Neural crest cell (in vitro differentiated cells): ENCODE measurements around the gene TUBA3D. TPM values are rescaled to one million over a fixed set of nuclear protein-coding genes. Genes with fewer than 3 reads are reported as not detected.
A peak's percentile ranks its signal among the peaks of the same experiment; 100 is the strongest.
"Not testable (repeated sequence)": the region's sequence is repeated elsewhere in the genome, so short reads cannot be mapped to it uniquely, and the experiment has no call there.

Source experiments
- DNase-seq: peaks from one replicate; pipeline ENCODE4 v3.0.0; 2021; ENCODE audit warnings: low read depth, mixed read lengths, low spot score
- H3K27ac Mint-ChIP-seq: one replicate; pipeline ENCODE4 v1.8.0; 2021; ENCODE audit warnings: mild to moderate bottlenecking, mixed read lengths; ENCODE audit not compliant: unreplicated experiment
- H3K27me3 Mint-ChIP-seq: 2 replicates; pipeline ENCODE4 v1.8.0; 2021; ENCODE audit warnings: low read depth, mild to moderate bottlenecking, mixed read lengths
- H3K36me3 Mint-ChIP-seq: 2 replicates; pipeline ENCODE4 v1.8.0; 2021; ENCODE audit warnings: low read depth, mild to moderate bottlenecking, mixed read lengths
- H3K4me1 Mint-ChIP-seq: 2 replicates; pipeline ENCODE4 v1.8.0; 2021; ENCODE audit warnings: mixed read lengths
- H3K4me3 Mint-ChIP-seq: one replicate; pipeline ENCODE4 v1.8.0; 2021; ENCODE audit warnings: mild to moderate bottlenecking, mixed read lengths
- H3K9me3 Mint-ChIP-seq: 2 replicates; pipeline ENCODE4 v1.8.0; 2021; ENCODE audit warnings: mixed read lengths
- CTCF ChIP-seq: fragments of 200-600 bp; sonication (generic); conservative IDR thresholded peaks from 2 replicates; pipeline ENCODE4 v1.5.0; 2021; ENCODE audit warnings: antibody characterized with exemption, mild to moderate bottlenecking
- total RNA-seq: library from RNA; stranded (reverse); gene quantifications from 2 replicates; pipeline ENCODE4 v1.2.1, GENCODE V29; 2021

Gene TUBA3D
- total RNA-seq, 1 donor from 2014 or later: not detected

- peaks cover 2% of the 10 kb centered on the region for H3K36me3 Mint-ChIP-seq
- no peaks in the 10 kb centered on the region for H3K9me3 Mint-ChIP-seq
- no peaks in the 10 kb centered on the region for H3K4me1 Mint-ChIP-seq
Observed at GRCh38 chr2:131516011-131516410, 40.1 kb downstream of the TUBA3D start.

GRCh38 chr2:131516621-131517020 is 40.7 kb downstream of the TUBA3D start:
- H3K4me1 Mint-ChIP-seq, DNase-seq, H3K4me3 Mint-ChIP-seq, H3K36me3 Mint-ChIP-seq, H3K9me3 Mint-ChIP-seq, H3K27me3 Mint-ChIP-seq, H3K27ac Mint-ChIP-seq: not testable (repeated sequence)
- peak; percentile 13 for TF ChIP-seq CTCF

More at GRCh38 chr2:131516011-131516410, 40.1 kb downstream of the TUBA3D start:
- H3K27ac Mint-ChIP-seq: no peak overlapping the region
- H3K4me3 Mint-ChIP-seq: no peak overlapping the region
- no peaks in the 10 kb centered on the region for H3K27me3 Mint-ChIP-seq
- no peak for DNase-seq
- TF ChIP-seq CTCF: no peak

- no peak for DNase-seq
- H3K4me3 Mint-ChIP-seq: no peak overlapping the region
- H3K9me3 Mint-ChIP-seq: no peaks in the 10 kb centered on the region
- no peak for TF ChIP-seq CTCF
- H3K27ac Mint-ChIP-seq: peak overlapping the region; percentile 35
- H3K27me3 Mint-ChIP-seq: no peaks in the 10 kb centered on the region
- H3K36me3 Mint-ChIP-seq: peaks cover 2% of the 10 kb centered on the region
- H3K4me1 Mint-ChIP-seq: no peaks in the 10 kb centered on the region
Observed at GRCh38 chr2:131517106-131517831, 41.4 kb downstream of the TUBA3D start.

- not testable (repeated sequence) for H3K36me3 Mint-ChIP-seq, H3K4me1 Mint-ChIP-seq, H3K27me3 Mint-ChIP-seq, H3K9me3 Mint-ChIP-seq, DNase-seq, H3K4me3 Mint-ChIP-seq, H3K27ac Mint-ChIP-seq
Observed at GRCh38 chr2:131517856-131518255, 41.9 kb downstream of the TUBA3D start.

GRCh38 chr2:131518531-131518930 is 42.6 kb downstream of the TUBA3D start:
- H3K27ac Mint-ChIP-seq, H3K4me3 Mint-ChIP-seq, DNase-seq, H3K27me3 Mint-ChIP-seq, H3K4me1 Mint-ChIP-seq, H3K9me3 Mint-ChIP-seq, H3K36me3 Mint-ChIP-seq: not testable (repeated sequence)

- Mint-ChIP-seq H3K4me1 (no peaks in the 10 kb centered on the region), H3K4me3 (no peak overlapping the region), H3K9me3 (no peaks in the 10 kb centered on the region)
Observed at GRCh38 chr2:131519466-131519865, 43.5 kb downstream of the TUBA3D start.

GRCh38 chr2:131519871-131520470 is 44.1 kb downstream of the TUBA3D start:
- H3K4me3 Mint-ChIP-seq, H3K27me3 Mint-ChIP-seq, H3K36me3 Mint-ChIP-seq, H3K4me1 Mint-ChIP-seq, DNase-seq, H3K27ac Mint-ChIP-seq, H3K9me3 Mint-ChIP-seq: not testable (repeated sequence)

More at GRCh38 chr2:131519466-131519865, 43.5 kb downstream of the TUBA3D start:
- Mint-ChIP-seq H3K36me3 (no peaks in the 10 kb centered on the region), H3K27me3 (no peaks in the 10 kb centered on the region), H3K27ac (no peak overlapping the region)
- DNase-seq: no peak
- TF ChIP-seq CTCF: no peak
